Calu3 (cell line): ENCODE measurements around the gene DHFR. TPM values are rescaled to one million over a fixed set of nuclear protein-coding genes. Genes with fewer than 3 reads are reported as not detected.

Experiments used
- BruUV-seq: library from RNA; stranded (reverse); fragments of 400-500 nt; replicated peaks from 2 replicates; lab custom pipeline; 2021; lab: Mats Ljungman, UMichigan
- CTCF ChIA-PET: fragments of 300-600 bp; sonication (Branson Sonifier 250); formaldehyde crosslinking; loops from one replicate; lab custom pipeline; 2022; ENCODE audit warnings: antibody characterized with exemption; lab: Charles Lee
- DNase-seq: peaks from one replicate; pipeline ENCODE4 v3.0.0; 2022
- H3K27ac Mint-ChIP-seq: one replicate; pipeline ENCODE4 v1.8.0; 2022; ENCODE audit warnings: mixed read lengths; ENCODE audit not compliant: unreplicated experiment
- H3K27me3 Mint-ChIP-seq: one replicate; pipeline ENCODE4 v1.8.0; 2022; ENCODE audit warnings: mixed read lengths; ENCODE audit not compliant: unreplicated experiment
- H3K36me3 Mint-ChIP-seq: one replicate; pipeline ENCODE4 v1.8.0; 2022; ENCODE audit warnings: mild to moderate bottlenecking, moderate library complexity, mixed read lengths; ENCODE audit not compliant: insufficient read depth, unreplicated experiment
- H3K4me1 Mint-ChIP-seq: one replicate; pipeline ENCODE4 v1.8.0; 2022; ENCODE audit warnings: mild to moderate bottlenecking, low read depth, mixed read lengths; ENCODE audit not compliant: unreplicated experiment
- H3K4me3 Mint-ChIP-seq: one replicate; pipeline ENCODE4 v1.8.0; 2022; ENCODE audit warnings: mild to moderate bottlenecking, low read depth, moderate library complexity, mixed read lengths; ENCODE audit not compliant: unreplicated experiment
- H3K9me3 Mint-ChIP-seq: one replicate; pipeline ENCODE4 v1.8.0; 2022; ENCODE audit warnings: low read depth, mixed read lengths; ENCODE audit not compliant: unreplicated experiment
- intact Hi-C: fragments of 100-400 bp; cut with micrococcal nuclease; formaldehyde crosslinking; loops from one replicate; pipeline ENCODE4 v1.10.0; 2022; ENCODE audit not compliant: unreplicated experiment
- total RNA-seq: library from RNA; stranded (reverse); gene quantifications from 2 replicates; pipeline ENCODE4 v1.2.3, GENCODE V29; 2022
- TF ChIP-seq, protein P1 (sequence below): fragments of 200-600 bp; IDR thresholded peaks from one replicate; pipeline ENCODE4 v1.8.0; 2022; ENCODE audit warnings: antibody characterized with exemption; ENCODE audit not compliant: unreplicated experiment

The DHFR gene
- total RNA-seq, 1 experiment from 2014 or later: 58.0 TPM

DNA sequence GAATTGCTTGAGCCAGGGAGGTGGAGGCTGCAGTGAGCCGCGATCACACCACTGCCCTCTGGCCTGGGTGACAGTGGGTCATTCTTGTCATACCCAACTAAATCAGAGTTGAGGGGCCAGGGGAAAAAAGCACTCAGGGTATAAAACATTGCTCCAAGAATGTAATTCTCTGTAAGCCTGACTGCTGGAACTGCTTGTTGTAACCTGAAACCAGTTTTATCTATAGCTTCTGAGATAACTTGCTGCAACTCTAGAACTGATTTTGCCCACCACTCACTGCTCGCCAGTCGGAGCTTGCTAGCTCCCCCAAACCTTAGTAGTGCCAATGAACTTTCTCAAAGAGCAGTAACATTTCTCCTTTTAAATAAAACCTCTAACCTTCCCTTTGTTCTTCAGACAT, 9.9 kb downstream of the DHFR start:
- H3K27ac Mint-ChIP-seq: peak overlapping the region; percentile 13
- TF ChIP-seq, protein P1, sequence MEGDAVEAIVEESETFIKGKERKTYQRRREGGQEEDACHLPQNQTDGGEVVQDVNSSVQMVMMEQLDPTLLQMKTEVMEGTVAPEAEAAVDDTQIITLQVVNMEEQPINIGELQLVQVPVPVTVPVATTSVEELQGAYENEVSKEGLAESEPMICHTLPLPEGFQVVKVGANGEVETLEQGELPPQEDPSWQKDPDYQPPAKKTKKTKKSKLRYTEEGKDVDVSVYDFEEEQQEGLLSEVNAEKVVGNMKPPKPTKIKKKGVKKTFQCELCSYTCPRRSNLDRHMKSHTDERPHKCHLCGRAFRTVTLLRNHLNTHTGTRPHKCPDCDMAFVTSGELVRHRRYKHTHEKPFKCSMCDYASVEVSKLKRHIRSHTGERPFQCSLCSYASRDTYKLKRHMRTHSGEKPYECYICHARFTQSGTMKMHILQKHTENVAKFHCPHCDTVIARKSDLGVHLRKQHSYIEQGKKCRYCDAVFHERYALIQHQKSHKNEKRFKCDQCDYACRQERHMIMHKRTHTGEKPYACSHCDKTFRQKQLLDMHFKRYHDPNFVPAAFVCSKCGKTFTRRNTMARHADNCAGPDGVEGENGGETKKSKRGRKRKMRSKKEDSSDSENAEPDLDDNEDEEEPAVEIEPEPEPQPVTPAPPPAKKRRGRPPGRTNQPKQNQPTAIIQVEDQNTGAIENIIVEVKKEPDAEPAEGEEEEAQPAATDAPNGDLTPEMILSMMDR: no peak
- H3K36me3 Mint-ChIP-seq: peaks cover 20% of the 10 kb centered on the region
- peaks cover 9% of the 10 kb centered on the region for H3K4me1 Mint-ChIP-seq
- no TSS peak for BruUV-seq
- no peak overlapping the region for H3K4me3 Mint-ChIP-seq
- CTCF ChIA-PET: no interaction called here
- intact Hi-C loops: no loop called here
- H3K9me3 Mint-ChIP-seq: no peaks in the 10 kb centered on the region
- H3K27me3 Mint-ChIP-seq: no peaks in the 10 kb centered on the region
- DNase-seq: no peak

DNA sequence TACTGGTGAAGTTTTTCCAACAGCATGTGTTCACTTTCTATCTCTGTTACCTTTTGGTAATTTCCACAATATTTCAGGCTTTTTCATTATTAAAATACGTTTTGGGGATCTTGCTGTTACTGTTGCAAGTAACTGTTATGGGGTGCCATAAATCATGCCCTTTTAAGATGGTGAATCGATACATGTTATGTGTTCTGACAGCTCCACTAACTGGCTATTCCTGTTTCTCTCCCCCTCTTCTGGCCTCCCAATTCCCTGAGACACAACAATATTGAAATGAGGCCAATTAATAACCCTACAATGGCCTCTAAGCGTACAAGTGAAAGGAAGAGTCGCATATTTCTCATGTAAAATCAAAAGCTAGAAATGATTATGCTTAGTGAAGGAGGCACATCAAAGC, 13.4 kb downstream of the DHFR start:
- peaks cover 23% of the 10 kb centered on the region for H3K4me1 Mint-ChIP-seq
- TF ChIP-seq, protein P1: no peak
- CTCF ChIA-PET: no interaction called here
- no TSS peak for BruUV-seq
- peaks cover 21% of the 10 kb centered on the region for H3K36me3 Mint-ChIP-seq
- H3K9me3 Mint-ChIP-seq: no peaks in the 10 kb centered on the region
- H3K4me3 Mint-ChIP-seq: no peak overlapping the region
- intact Hi-C loops: no loop called here
- no peaks in the 10 kb centered on the region for H3K27me3 Mint-ChIP-seq
- DNase-seq: no peak
- no peak overlapping the region for H3K27ac Mint-ChIP-seq

DNA sequence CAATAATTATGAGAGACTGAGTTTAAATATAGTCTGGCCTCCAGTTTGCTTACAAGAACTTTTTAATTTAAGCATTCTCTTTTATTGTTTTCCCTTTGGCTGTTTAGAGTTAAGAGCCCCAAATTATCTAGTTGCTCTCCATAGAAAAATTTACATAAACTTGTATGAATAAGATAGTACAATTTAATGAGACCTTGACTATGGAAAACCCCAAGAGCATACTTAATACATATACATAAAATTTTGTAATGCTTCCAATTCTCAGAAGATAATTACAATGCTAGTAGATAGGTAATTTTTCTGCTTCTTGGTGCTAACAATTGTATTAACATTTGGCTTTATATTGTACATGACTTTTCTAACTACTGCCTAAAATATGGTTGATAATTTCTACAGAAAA, 20.6 kb downstream of the DHFR start:
- peaks cover 14% of the 10 kb centered on the region for H3K4me1 Mint-ChIP-seq
- no peak for DNase-seq
- no peak overlapping the region for H3K27ac Mint-ChIP-seq
- intact Hi-C loops: no loop called here
- TF ChIP-seq, protein P1: no peak
- peaks cover 17% of the 10 kb centered on the region for H3K36me3 Mint-ChIP-seq
- H3K27me3 Mint-ChIP-seq: no peaks in the 10 kb centered on the region
- CTCF ChIA-PET: no interaction called here
- BruUV-seq: no TSS peak
- no peaks in the 10 kb centered on the region for H3K9me3 Mint-ChIP-seq
- no peak overlapping the region for H3K4me3 Mint-ChIP-seq

DNA sequence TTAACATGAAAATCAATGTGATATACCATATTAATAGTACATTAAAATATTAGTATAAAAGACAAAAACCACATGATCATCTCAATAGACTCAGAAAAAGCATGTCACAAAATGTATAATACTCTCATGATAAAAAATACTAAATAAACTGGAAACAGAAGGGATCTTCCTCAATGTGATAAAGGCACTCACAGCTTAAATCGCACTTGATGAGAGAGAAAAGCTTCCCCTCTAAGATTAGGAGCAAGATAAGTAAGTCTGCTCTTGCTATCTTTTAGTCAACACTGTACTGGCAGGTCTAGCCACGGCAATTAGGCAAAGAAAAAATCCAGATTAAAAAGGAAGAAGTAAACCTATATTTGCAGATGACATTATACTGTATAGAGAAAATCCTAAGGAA, 22.1 kb downstream of the DHFR start:
- Mint-ChIP-seq H3K27ac (no peak overlapping the region), H3K36me3 (peaks cover 12% of the 10 kb centered on the region), H3K4me1 (peaks cover under 1% of the 10 kb centered on the region), H3K27me3 (no peaks in the 10 kb centered on the region), H3K9me3 (no peaks in the 10 kb centered on the region), H3K4me3 (no peak overlapping the region)
- intact Hi-C loops: no loop called here
- BruUV-seq: no TSS peak
- CTCF ChIA-PET: no interaction called here
- DNase-seq: no peak
- TF ChIP-seq, protein P1: no peak
